GM23248 (cell line): ENCODE measurements around the gene PXDN.

ENCODE experiments used
- EZH2 ChIP-seq: fragments of 200-600 bp; sonication (generic); IDR thresholded peaks from 2 replicates; pipeline ENCODE4 v1.6.1; 2018; ENCODE audit warnings: antibody characterized with exemption, mild to moderate bottlenecking; ENCODE audit not compliant: insufficient read depth, poor library complexity, severe bottlenecking
- EZH2phosphoT487 ChIP-seq: fragments of 200-600 bp; sonication (generic); IDR thresholded peaks from 2 replicates; pipeline ENCODE4 v1.6.1; 2018; ENCODE audit warnings: antibody characterized with exemption, moderate library complexity, mild to moderate bottlenecking, low read depth; ENCODE audit not compliant: insufficient read depth

DNA sequence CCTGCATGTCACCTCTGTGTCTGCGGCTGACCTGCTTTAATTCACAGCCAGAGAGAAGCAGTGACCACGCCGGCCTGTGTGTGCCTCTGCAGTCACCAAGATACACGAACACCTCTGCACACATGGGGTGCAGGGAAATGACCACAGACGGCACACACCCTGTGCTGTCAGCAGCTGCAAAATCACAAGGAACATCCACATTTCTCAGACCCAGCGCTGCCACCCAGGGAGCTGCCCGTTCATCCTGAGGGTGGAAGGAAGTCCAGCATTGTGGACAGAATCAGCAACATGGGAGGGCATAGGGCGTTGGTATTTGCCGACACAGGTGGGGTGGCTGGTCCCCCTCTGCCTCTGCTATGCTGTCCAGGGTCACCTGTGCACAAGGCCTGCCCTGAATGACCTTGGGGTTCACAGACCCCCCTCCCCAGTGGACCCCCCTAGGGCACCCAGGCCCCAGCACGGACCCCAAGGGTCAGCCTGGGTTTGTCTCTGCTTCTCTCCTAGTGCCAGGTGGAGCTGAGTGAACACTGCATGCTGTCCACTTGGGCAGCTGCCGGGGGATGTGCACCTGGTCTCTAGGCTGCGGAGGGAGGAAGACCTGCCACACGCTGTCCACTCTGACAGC, 107.4 kb downstream of the PXDN start:
- TF ChIP-seq EZH2 (no peak), EZH2phosphoT487 (no peak)
